ENCODE measurements around the gene TMPRSS11E. TPM values are rescaled to one million over a fixed set of nuclear protein-coding genes. Genes with fewer than 3 reads are reported as not detected.
"Not testable (repeated sequence)": the region's sequence is repeated elsewhere in the genome, so short reads cannot be mapped to it uniquely, and the experiment has no call there.

The TMPRSS11E gene
- total RNA-seq, 1 donor from 2014 or later = not detected

DNA sequence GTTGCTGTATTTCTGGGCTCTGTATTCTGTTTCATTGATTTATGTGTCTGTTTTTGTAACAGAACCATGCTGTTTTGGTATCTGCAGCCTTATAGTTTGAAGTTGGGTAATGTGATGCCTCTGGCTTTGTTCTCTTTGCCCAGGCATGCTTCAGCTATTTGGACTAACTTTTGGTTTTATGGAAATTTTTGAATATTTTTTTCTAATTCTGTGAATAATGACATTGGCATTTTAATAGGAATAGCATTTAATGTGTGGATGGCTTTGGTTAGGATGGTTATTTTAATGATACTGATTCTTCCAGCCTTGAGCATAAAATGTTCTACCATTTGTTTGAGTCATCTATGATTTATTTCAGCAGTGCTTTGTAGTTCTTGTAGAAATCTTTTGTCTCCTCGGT lies 75.0 kb downstream of the TMPRSS11E start:
- H3K4me3 Mint-ChIP-seq (ENCODE audit: low read depth); H3K27me3 Mint-ChIP-seq (ENCODE audit: low read depth); H3K27ac Mint-ChIP-seq; H3K4me1 Mint-ChIP-seq (ENCODE audit: low read depth); DNase-seq (ENCODE audit: low spot score); H3K36me3 Mint-ChIP-seq (ENCODE audit: low read depth); H3K9me3 Mint-ChIP-seq; intact Hi-C loops (cut with micrococcal nuclease): not testable (repeated sequence)

DNA sequence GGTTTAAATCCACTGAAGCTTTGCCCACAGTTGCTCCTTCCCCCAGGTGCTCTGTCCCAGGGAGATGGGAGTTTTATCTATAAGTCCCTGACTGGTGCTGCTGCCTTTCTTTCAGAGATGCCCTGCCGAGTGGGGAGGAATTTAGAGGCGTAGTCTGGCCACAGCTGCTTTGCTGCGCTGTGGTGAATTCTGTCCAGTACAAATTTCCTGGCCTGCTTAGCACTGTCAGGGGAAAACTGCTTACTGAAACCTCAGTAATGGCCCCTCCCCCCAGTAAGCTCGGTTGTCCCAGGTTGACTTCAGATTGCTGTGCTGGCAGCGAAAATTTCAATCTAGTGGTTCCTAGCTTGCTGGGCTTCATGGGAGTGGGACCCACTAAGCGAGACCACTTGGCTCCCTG lies 88.7 kb downstream of the TMPRSS11E start:
- H3K9me3 Mint-ChIP-seq = peaks cover 10% of the 10 kb centered on the region
- intact Hi-C loops (cut with micrococcal nuclease) = no loop called here
- no peaks in the 10 kb centered on the region for H3K4me1 Mint-ChIP-seq (ENCODE audit: low read depth)
- no peak overlapping the region for H3K4me3 Mint-ChIP-seq (ENCODE audit: low read depth)
- no peak for DNase-seq (ENCODE audit: low spot score)
- no peak overlapping the region for H3K27ac Mint-ChIP-seq
- no peaks in the 10 kb centered on the region for H3K36me3 Mint-ChIP-seq (ENCODE audit: low read depth)
- no peaks in the 10 kb centered on the region for H3K27me3 Mint-ChIP-seq (ENCODE audit: low read depth)

DNA sequence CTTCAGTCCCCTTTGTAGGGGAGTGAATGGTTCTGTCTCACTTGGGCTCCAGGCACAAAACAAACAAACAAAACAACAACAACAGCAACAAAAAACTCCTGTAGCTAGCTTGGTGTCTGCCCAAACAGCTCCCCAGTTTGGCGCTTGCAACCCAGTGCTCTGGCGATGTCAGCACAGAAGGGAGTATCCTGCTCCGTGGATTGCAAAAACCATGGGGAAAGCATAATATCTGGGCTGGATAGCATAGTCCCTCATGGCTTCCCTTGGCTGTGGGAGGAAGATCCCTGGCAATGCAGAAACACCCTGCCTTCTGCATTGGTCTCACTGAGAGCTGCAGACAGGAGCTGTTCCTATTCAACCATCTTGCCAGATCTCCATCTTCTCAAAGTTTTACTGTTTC lies 89.1 kb downstream of the TMPRSS11E start:
- Mint-ChIP-seq H3K27me3 (ENCODE audit: low read depth) (no peaks in the 10 kb centered on the region), H3K9me3 (peaks cover 6% of the 10 kb centered on the region), H3K4me3 (ENCODE audit: low read depth) (no peak overlapping the region), H3K4me1 (ENCODE audit: low read depth) (no peaks in the 10 kb centered on the region), H3K27ac (no peak overlapping the region), H3K36me3 (ENCODE audit: low read depth) (no peaks in the 10 kb centered on the region)
- intact Hi-C loops (cut with micrococcal nuclease) = no loop called here
- no peak for DNase-seq (ENCODE audit: low spot score)

DNA sequence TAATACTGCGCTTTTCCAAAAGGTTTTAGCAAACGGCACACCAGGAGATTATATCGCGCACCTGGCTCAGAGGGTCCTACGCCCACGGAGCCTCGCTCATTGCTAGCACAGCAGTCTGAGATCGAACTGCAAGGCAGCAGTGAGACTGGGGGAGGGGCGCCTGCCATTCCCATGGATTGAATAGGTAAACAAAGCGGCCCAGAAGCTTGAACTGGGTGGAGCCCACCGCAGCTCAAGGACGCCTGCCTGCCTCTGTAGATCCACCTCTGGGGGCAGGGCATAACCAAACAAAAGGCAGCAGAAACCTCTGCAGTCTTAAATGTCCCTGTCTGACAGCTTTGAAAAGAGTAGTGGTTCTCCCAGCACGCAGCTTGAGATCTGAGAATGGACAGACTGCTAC lies 95.5 kb downstream of the TMPRSS11E start:
- intact Hi-C loops (cut with micrococcal nuclease); H3K4me1 Mint-ChIP-seq (ENCODE audit: low read depth); DNase-seq (ENCODE audit: low spot score); H3K36me3 Mint-ChIP-seq (ENCODE audit: low read depth); H3K27me3 Mint-ChIP-seq (ENCODE audit: low read depth); H3K27ac Mint-ChIP-seq; H3K4me3 Mint-ChIP-seq (ENCODE audit: low read depth); H3K9me3 Mint-ChIP-seq: not testable (repeated sequence)

Other genes starting within 250 kb of the TMPRSS11E start
- gene TMPRSS11B, start 201.8 kb upstream of the TMPRSS11E start, total RNA-seq = not detected in 2 replicates
- gene YTHDC1, start 97.4 kb upstream of the TMPRSS11E start, total RNA-seq = 79.9 and 83.6 TPM in 2 replicates
- gene UGT2B17, start 128.9 kb downstream of the TMPRSS11E start, total RNA-seq = not detected in 2 replicates
- not detected in 2 replicates for gene UGT2B15, start 223.2 kb downstream of the TMPRSS11E start, total RNA-seq